ENCODE results near the gene TMEM108.

Gene TMEM108

GRCh38 chr3:133366921-133367320 lies 328.7 kb downstream of the TMEM108 start:
- DNase-seq = no peak

GRCh38 chr3:133367403-133367802 lies 329.2 kb downstream of the TMEM108 start:
- no peak for DNase-seq

- DNase-seq = no peak
Measured at GRCh38 chr3:133367956-133368355, 329.8 kb downstream of the TMEM108 start.

- DNase-seq = no peak
Measured at GRCh38 chr3:133368371-133369067, 330.3 kb downstream of the TMEM108 start.

DNA sequence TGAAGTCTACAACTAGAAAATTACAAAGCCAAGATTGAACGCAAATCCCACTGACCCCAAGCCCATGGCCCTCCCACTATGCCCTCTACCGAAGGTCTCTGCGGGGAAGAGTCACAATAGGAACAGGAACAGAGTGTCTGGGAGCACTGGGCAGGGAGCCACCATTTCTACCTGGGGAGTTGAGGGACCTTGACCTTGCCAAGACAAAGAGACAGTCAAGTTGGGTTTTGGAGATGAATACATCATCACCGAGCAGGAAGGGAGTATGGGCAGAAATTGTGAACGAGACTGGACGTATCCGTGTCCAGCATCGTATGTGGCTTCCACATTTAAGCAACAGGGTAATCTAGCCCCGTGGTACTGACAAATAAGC lies 330.9 kb downstream of the TMEM108 start:
- DNase-seq = no peak

GRCh38 chr3:133371181-133371580 lies 333.0 kb downstream of the TMEM108 start:
- no peak for DNase-seq

DNA sequence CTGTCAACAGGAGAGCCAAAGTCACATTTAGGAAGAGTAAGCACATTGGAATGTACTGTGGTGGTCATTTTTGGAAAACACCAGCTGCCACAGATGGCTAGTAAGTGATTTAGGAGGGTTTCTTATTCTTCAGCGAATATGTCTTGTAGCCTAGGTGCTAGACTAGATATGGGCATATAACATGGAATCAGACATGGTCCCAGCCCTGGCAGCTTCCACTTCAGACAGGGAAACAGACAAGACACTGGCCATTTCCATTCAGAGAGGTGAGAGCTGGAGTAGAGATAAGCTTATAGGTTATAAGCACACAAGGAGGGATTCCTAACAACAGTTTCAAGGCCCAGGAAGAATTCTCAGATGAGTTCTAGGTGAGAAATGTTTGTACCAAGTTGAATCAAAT lies 333.5 kb downstream of the TMEM108 start:
- no peak for DNase-seq

DNA sequence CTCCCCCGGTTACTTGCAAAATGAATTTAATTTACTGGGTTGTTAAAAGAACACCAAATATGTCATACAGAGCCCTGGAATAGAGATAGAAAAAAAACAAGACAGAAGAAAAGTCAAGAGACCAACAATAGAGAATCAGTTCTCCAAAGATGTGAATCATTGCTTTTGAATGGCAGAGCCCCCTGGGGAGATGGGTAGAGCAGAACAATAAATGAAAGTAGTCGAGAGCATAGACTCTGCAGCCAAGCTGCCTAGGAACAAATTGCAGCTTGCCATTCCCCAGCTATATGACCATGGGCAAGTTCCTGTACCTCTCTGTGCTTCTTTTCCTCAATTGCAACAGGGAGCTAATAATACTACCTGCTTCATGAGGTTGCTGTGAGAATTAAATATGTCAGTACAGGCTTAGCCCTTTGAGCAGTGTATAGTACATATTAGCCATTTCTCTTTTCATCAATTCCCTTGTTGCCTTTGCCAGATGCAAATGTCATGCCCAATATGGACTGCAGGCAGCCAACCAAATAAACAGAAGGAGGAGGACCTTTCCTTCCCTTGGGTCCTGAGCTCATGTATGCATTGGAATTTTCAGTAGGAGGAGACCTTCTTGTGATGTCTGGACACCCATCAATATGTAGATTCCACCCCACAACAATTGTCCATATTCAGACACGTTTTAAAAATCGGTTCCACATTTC lies 336.7 kb downstream of the TMEM108 start:
- DNase-seq = no peak

DNA sequence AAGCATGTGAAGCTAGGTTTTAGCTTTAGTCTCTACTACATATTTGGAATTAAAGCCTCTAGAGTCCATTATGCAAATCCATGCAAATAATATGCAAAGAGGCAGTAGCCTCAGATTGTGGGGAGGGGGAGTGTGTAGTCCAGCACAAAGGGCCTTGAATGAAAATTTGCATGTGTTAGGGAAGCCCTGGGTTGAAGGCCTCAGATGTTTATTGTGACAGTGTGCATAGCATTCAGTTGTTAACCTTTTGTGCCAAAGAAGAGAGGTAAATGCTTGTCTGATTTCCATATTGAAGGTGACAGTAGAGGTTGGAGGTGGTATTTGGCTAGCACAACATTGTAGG lies 337.2 kb downstream of the TMEM108 start:
- DNase-seq = no peak

DNA sequence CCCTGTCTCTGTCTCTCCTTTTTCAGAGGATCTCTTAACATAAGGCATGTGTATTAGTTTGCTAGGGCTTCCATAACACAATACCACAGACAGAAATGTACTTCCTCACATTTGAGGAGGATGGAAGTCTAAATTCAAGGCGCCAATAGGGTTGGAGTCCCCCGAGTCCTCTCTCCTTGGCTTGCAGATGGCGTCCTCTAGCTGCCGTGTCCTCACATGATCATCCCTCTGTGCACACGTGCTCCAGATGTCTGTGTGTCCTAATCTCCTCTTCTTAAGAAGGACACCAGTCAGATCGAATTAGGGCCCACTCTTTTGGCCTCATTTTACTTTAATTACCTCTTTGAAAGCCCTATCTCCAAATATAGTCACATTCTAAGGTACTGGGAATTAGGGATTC lies 338.6 kb downstream of the TMEM108 start:
- no peak for DNase-seq

DNA sequence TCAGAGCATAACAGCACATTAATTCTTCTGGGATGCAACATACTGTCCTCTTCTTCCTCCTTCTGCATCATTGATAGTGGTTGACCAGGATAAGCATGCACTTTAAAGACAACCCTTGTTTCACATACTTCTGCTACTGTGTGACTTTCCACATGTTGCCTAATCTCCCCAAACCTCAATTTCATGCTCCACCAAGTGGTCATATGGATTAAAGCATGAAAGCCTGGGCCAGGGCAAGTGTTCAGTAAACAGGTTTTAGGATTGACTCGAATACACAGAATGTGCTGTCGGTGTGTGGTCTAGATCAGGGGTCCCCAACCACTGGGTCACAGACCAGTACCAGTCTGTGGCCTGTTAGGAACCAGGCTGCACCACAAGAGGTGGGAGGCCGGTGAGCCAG lies 339.2 kb downstream of the TMEM108 start:
- no peak for DNase-seq

DNA sequence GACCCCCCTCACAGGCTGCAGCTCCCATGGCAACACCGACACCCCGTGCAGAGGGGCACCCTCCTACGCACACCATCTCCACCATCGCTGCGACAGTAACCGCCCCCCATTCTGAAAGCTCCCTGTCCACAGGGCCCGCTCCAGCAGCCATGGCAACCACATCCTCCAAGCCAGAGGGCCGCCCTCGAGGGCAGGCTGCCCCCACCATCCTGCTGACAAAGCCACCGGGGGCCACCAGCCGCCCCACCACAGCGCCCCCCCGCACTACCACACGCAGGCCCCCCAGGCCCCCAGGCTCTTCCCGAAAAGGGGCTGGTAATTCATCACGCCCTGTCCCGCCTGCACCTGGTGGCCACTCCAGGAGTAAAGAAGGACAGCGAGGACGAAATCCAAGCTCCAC lies 341.7 kb downstream of the TMEM108 start:
- no peak for DNase-seq

- DNase-seq = no peak
Measured at GRCh38 chr3:133380481-133381225, 342.5 kb downstream of the TMEM108 start.

- no peak for DNase-seq
Measured at GRCh38 chr3:133381346-133382109, 343.3 kb downstream of the TMEM108 start.

GRCh38 chr3:133383175-133383574 lies 345.0 kb downstream of the TMEM108 start:
- no peak for DNase-seq

- no peak for DNase-seq
Measured at GRCh38 chr3:133383741-133384140, 345.6 kb downstream of the TMEM108 start.

DNA sequence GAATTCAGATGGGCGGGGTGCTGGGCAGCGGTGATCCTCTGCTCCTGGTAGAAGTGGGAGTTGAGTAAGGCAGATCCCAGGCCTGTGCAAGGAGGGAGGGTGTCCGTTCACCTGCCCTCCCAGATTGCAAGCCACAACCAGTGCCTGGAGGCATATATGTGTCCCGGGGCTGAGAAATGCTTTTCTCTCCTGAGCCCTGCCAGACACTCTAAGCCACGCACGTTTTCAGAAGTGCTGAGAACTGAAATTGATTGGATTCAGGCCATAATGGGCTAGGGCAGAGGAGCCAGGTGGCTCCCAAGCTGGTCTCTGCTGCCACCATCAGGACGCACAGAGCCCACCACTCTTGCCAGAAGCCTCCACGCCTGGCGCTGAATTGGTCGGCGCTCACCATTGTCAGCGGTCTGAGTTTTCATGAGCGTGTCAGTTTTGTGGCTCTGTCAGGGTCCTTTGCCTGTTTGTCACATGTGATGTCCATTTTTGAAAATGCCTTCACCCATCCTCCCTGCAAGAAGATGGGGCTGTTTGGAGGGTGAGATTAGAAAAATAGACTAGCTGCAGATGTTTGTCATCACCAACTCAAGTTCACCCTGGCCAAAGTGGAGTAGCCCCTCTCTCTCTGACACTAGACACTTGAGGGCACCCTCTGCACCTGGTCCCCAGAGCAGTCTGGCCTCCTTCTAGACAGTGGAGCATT lies 346.3 kb downstream of the TMEM108 start:
- DNase-seq = peak in 1 of 2 experiments; percentile 54

DNA sequence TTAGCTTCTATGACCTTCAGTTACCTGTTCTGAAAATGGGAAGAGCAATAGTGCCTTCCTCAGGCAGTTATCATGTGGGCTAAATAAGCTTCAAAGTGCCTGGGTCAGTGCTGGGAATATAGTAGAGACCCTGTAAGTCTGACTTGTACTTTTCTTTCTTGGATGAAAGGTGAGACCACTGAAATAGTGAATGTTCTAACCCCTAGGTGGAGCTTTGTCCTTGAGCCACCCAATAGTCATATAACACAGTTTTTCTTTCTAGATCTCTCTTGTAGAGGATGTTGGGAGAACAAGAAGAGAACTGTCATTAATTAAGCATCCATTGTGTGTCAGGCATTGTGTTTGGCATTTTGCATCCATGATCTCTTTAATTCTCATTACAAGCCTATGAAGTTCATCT lies 348.7 kb downstream of the TMEM108 start:
- DNase-seq = no peak

DNA sequence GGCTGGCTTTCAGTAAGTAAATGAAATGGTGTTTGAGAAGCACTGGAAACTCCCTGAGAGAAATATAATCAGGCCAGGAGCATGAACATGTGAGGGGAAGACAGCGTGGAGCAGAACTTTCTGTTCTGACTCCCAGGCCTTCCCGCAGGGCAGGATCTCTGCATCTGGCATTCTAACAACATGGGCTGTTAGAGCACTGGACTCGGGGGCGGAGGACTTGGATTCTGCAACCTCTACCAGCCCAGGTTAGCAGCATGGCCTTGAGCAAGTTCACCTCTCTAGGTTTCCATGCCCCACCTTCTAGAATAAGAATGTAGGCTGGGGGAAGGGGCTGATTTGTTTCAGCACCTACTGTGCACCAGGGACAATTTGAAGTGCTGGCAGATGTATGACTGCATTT lies 349.1 kb downstream of the TMEM108 start:
- DNase-seq = no peak

DNA sequence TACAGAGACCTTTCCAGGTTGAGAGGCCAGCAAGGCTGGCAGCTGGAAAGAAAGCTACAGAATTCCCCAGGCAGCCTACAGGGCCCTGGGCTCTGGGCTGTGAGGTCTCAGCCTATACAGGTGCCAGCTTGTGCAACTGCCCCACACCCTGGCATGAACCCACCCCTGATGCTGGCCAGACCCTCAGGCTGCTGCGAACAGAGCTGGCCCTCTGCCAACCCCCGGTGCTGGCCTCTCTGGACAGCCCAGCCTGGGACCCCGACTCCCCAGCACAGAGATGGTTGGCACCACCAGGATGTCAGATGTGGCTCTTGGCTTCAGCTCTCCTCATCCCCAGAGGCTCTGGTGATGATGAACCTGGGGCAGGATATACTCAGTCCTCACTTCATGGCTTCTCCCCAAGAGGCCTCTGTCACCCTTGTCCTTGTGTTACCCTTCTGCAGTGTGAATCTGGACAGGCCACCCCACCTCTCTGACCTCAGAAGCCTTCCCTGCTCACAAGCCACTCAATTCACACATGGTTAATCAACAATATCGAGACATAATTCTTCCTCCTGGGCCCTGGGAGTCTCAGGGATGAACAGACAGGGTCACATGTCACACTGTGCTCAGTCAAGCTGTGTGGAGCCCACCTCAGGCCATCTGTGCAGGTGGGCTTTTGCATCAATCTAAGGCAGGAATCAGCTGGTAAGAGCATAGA lies 350.7 kb downstream of the TMEM108 start:
- no peak for DNase-seq

- no peak for DNase-seq
Measured at GRCh38 chr3:133390715-133391114, 352.5 kb downstream of the TMEM108 start.

- no peak for DNase-seq
Measured at GRCh38 chr3:133393204-133393603, 355.0 kb downstream of the TMEM108 start.
